ENCODE data around the gene HPS5.

Gene HPS5

GRCh38 chr11:18310800-18311340 lies 11.1 kb downstream of the HPS5 start:
- Mint-ChIP-seq H3K4me1 (ENCODE audit: low read depth) (peaks cover 3% of the 10 kb centered on the region), H3K36me3 (peaks cover 21% of the 10 kb centered on the region), H3K27me3 (no peaks in the 10 kb centered on the region), H3K4me3 (no peak overlapping the region), H3K9me3 (ENCODE audit: low read depth) (no peaks in the 10 kb centered on the region), H3K27ac (no peak overlapping the region)

GRCh38 chr11:18309691-18310090 lies 12.2 kb downstream of the HPS5 start:
- Mint-ChIP-seq H3K36me3 (peaks cover 21% of the 10 kb centered on the region), H3K4me1 (ENCODE audit: low read depth) (peaks cover 1% of the 10 kb centered on the region), H3K9me3 (ENCODE audit: low read depth) (no peaks in the 10 kb centered on the region), H3K27ac (no peak overlapping the region), H3K4me3 (no peak overlapping the region), H3K27me3 (no peaks in the 10 kb centered on the region)

GRCh38 chr11:18308242-18308641 lies 13.7 kb downstream of the HPS5 start:
- no peaks in the 10 kb centered on the region for H3K9me3 Mint-ChIP-seq (ENCODE audit: low read depth)
- no peak overlapping the region for H3K27ac Mint-ChIP-seq
- H3K27me3 Mint-ChIP-seq = no peaks in the 10 kb centered on the region
- H3K4me1 Mint-ChIP-seq (ENCODE audit: low read depth) = peaks cover 1% of the 10 kb centered on the region
- no peak overlapping the region for H3K4me3 Mint-ChIP-seq
- H3K36me3 Mint-ChIP-seq = peaks cover 21% of the 10 kb centered on the region

GRCh38 chr11:18307461-18308139 lies 14.3 kb downstream of the HPS5 start:
- peaks cover 1% of the 10 kb centered on the region for H3K4me1 Mint-ChIP-seq (ENCODE audit: low read depth)
- no peaks in the 10 kb centered on the region for H3K9me3 Mint-ChIP-seq (ENCODE audit: low read depth)
- no peak overlapping the region for H3K27ac Mint-ChIP-seq
- peaks cover 21% of the 10 kb centered on the region for H3K36me3 Mint-ChIP-seq
- no peak overlapping the region for H3K4me3 Mint-ChIP-seq
- H3K27me3 Mint-ChIP-seq = no peaks in the 10 kb centered on the region

GRCh38 chr11:18304745-18305144 lies 17.2 kb downstream of the HPS5 start:
- Mint-ChIP-seq H3K4me1 (ENCODE audit: low read depth) (no peaks in the 10 kb centered on the region), H3K27me3 (no peaks in the 10 kb centered on the region)

GRCh38 chr11:18299721-18300120 lies 22.2 kb downstream of the HPS5 start:
- H3K4me3 Mint-ChIP-seq = no peak overlapping the region
- no peaks in the 10 kb centered on the region for H3K9me3 Mint-ChIP-seq (ENCODE audit: low read depth)
- H3K4me1 Mint-ChIP-seq (ENCODE audit: low read depth) = no peaks in the 10 kb centered on the region
- no peak overlapping the region for H3K27ac Mint-ChIP-seq
- no peaks in the 10 kb centered on the region for H3K27me3 Mint-ChIP-seq
- peaks cover 26% of the 10 kb centered on the region for H3K36me3 Mint-ChIP-seq

More at GRCh38 chr11:18304745-18305144, 17.2 kb downstream of the HPS5 start:
- H3K27ac Mint-ChIP-seq = no peak overlapping the region
- peaks cover 20% of the 10 kb centered on the region for H3K36me3 Mint-ChIP-seq
- H3K9me3 Mint-ChIP-seq (ENCODE audit: low read depth) = no peaks in the 10 kb centered on the region
- H3K4me3 Mint-ChIP-seq = no peak overlapping the region

- no peak overlapping the region for H3K4me3 Mint-ChIP-seq
- no peaks in the 10 kb centered on the region for H3K4me1 Mint-ChIP-seq (ENCODE audit: low read depth)
- no peaks in the 10 kb centered on the region for H3K27me3 Mint-ChIP-seq
- H3K36me3 Mint-ChIP-seq = peaks cover 32% of the 10 kb centered on the region
- H3K9me3 Mint-ChIP-seq (ENCODE audit: low read depth) = no peaks in the 10 kb centered on the region
- H3K27ac Mint-ChIP-seq = no peak overlapping the region
Observed at GRCh38 chr11:18295316-18295715, 26.6 kb downstream of the HPS5 start.

GRCh38 chr11:18294862-18295261 lies 27.1 kb downstream of the HPS5 start:
- Mint-ChIP-seq H3K4me1 (ENCODE audit: low read depth) (no peaks in the 10 kb centered on the region), H3K9me3 (ENCODE audit: low read depth) (no peaks in the 10 kb centered on the region), H3K36me3 (peaks cover 32% of the 10 kb centered on the region), H3K27me3 (no peaks in the 10 kb centered on the region), H3K27ac (no peak overlapping the region), H3K4me3 (no peak overlapping the region)

- Mint-ChIP-seq H3K36me3 (peaks cover 18% of the 10 kb centered on the region), H3K27me3 (no peaks in the 10 kb centered on the region), H3K4me3 (no peak overlapping the region), H3K27ac (no peak overlapping the region), H3K4me1 (ENCODE audit: low read depth) (no peaks in the 10 kb centered on the region), H3K9me3 (ENCODE audit: low read depth) (no peaks in the 10 kb centered on the region)
Observed at GRCh38 chr11:18288911-18289310, 33.0 kb downstream of the HPS5 start.

- Mint-ChIP-seq H3K36me3 (peaks cover 19% of the 10 kb centered on the region), H3K4me1 (ENCODE audit: low read depth) (no peaks in the 10 kb centered on the region), H3K9me3 (ENCODE audit: low read depth) (no peaks in the 10 kb centered on the region), H3K27ac (no peak overlapping the region), H3K4me3 (no peak overlapping the region), H3K27me3 (no peaks in the 10 kb centered on the region)
Observed at GRCh38 chr11:18285841-18286240, 36.1 kb downstream of the HPS5 start.

GRCh38 chr11:18282626-18283025 lies 39.3 kb downstream of the HPS5 start:
- H3K27me3 Mint-ChIP-seq = no peaks in the 10 kb centered on the region
- H3K4me3 Mint-ChIP-seq = no peak overlapping the region
- no peak overlapping the region for H3K27ac Mint-ChIP-seq
- H3K36me3 Mint-ChIP-seq = peaks cover 23% of the 10 kb centered on the region
- peaks cover 2% of the 10 kb centered on the region for H3K4me1 Mint-ChIP-seq (ENCODE audit: low read depth)
- H3K9me3 Mint-ChIP-seq (ENCODE audit: low read depth) = no peaks in the 10 kb centered on the region

- peaks cover 18% of the 10 kb centered on the region for H3K36me3 Mint-ChIP-seq
- H3K4me1 Mint-ChIP-seq (ENCODE audit: low read depth) = peaks cover 2% of the 10 kb centered on the region
- no peak overlapping the region for H3K4me3 Mint-ChIP-seq
- H3K27me3 Mint-ChIP-seq = no peaks in the 10 kb centered on the region
- no peak overlapping the region for H3K27ac Mint-ChIP-seq
- H3K9me3 Mint-ChIP-seq (ENCODE audit: low read depth) = no peaks in the 10 kb centered on the region
Observed at GRCh38 chr11:18280438-18281045, 41.4 kb downstream of the HPS5 start.

GRCh38 chr11:18277565-18278271 lies 44.2 kb downstream of the HPS5 start:
- peak overlapping the region; percentile 8 for H3K27ac Mint-ChIP-seq
- H3K4me3 Mint-ChIP-seq = no peak overlapping the region
- H3K27me3 Mint-ChIP-seq = no peaks in the 10 kb centered on the region
- peaks cover 22% of the 10 kb centered on the region for H3K36me3 Mint-ChIP-seq
- H3K9me3 Mint-ChIP-seq (ENCODE audit: low read depth) = no peaks in the 10 kb centered on the region
- H3K4me1 Mint-ChIP-seq (ENCODE audit: low read depth) = peaks cover 2% of the 10 kb centered on the region

GRCh38 chr11:18271206-18271605 lies 50.7 kb downstream of the HPS5 start:
- Mint-ChIP-seq H3K4me3 (no peak overlapping the region), H3K9me3 (ENCODE audit: low read depth) (no peaks in the 10 kb centered on the region), H3K4me1 (ENCODE audit: low read depth) (no peaks in the 10 kb centered on the region), H3K36me3 (peaks cover 8% of the 10 kb centered on the region), H3K27me3 (no peaks in the 10 kb centered on the region), H3K27ac (no peak overlapping the region)

- Mint-ChIP-seq H3K9me3 (ENCODE audit: low read depth) (no peaks in the 10 kb centered on the region), H3K4me3 (no peak overlapping the region), H3K36me3 (peaks cover 5% of the 10 kb centered on the region), H3K27me3 (no peaks in the 10 kb centered on the region), H3K27ac (no peak overlapping the region), H3K4me1 (ENCODE audit: low read depth) (no peaks in the 10 kb centered on the region)
Observed at GRCh38 chr11:18270102-18270501, 51.8 kb downstream of the HPS5 start.
